ENCODE results near the gene C14orf39.

- TF ChIP-seq ZNF274 (IDR thresholded peaks at IDR 0.05; ENCODE audit: low read depth, low read length) (no peak), YY1 (IDR thresholded peaks at IDR 0.05; ENCODE audit: insufficient read depth, insufficient read length) (no peak)
Measured at GRCh38 chr14:60482743-60483142, 3.1 kb downstream of the C14orf39 start.

Measured in NT2/D1 (cell line).